ENCODE measurements around the gene FOXJ3.

Gene FOXJ3

DNA sequence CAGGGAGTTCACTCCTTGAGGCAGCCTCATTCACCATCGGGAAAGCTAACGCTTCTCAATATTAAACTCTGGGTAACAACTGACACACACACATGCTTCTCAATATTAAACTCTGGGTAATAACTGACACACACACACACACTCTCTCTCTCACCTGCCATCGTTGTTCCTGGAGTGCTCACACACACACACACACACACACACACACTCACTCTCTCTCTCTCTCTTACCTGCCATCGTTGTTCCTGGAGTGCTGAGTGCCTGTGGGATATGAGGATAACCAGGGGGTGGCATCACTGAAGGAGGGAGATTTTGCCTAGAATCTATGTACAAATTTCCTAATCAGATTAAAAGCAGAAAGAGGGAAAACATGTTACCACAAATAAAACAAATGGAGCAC, 153.3 kb downstream of the FOXJ3 start:
- TF ChIP-seq, protein P1, sequence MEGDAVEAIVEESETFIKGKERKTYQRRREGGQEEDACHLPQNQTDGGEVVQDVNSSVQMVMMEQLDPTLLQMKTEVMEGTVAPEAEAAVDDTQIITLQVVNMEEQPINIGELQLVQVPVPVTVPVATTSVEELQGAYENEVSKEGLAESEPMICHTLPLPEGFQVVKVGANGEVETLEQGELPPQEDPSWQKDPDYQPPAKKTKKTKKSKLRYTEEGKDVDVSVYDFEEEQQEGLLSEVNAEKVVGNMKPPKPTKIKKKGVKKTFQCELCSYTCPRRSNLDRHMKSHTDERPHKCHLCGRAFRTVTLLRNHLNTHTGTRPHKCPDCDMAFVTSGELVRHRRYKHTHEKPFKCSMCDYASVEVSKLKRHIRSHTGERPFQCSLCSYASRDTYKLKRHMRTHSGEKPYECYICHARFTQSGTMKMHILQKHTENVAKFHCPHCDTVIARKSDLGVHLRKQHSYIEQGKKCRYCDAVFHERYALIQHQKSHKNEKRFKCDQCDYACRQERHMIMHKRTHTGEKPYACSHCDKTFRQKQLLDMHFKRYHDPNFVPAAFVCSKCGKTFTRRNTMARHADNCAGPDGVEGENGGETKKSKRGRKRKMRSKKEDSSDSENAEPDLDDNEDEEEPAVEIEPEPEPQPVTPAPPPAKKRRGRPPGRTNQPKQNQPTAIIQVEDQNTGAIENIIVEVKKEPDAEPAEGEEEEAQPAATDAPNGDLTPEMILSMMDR (IDR thresholded peaks at IDR 0.05; ENCODE audit: extremely low read depth, missing control alignments) = no peak
- no peak for DNase-seq (ENCODE audit: low spot score)

DNA sequence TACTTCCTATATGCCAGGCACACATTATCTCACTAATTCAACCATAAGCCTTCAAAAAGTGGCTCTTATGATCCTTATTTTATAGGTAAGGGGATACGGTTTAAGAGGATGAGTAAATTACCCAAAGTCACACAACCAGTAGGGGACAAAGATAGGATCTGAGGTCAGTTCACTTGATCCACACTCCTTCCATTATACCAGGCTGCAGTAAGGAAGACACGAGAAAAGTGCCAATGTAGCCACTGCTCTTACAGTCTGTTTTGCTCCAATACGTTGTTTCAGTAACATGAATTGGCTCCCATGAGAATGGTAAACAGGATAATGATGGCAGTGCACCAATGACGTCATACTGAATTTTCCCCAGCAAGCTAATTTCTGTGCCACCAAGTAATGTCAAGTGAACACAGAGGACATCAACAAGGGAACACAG, 155.1 kb downstream of the FOXJ3 start:
- TF ChIP-seq, protein P1 (IDR thresholded peaks at IDR 0.05; ENCODE audit: extremely low read depth, missing control alignments) = no peak
- DNase-seq (ENCODE audit: low spot score) = no peak

DNA sequence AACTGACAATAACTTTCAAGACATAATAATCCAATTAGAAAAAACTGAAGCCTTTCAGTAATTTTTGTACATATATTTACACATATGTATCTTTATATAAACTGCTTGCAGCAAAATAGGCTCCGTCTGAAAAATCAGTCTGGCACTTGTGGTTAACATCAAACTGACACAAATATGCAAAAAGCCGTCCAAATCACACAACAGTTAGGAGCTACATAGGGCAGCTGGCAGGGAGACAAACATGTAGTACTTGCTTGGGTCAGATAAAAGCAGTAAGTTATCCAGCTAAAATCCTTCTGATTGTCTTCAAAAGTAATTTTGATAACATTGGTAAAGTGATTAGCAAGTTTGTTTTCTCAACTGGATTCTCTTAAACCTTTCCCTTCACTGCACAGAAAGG, 155.8 kb downstream of the FOXJ3 start:
- DNase-seq (ENCODE audit: low spot score) = no peak
- TF ChIP-seq, protein P1 (IDR thresholded peaks at IDR 0.05; ENCODE audit: extremely low read depth, missing control alignments) = no peak

DNA sequence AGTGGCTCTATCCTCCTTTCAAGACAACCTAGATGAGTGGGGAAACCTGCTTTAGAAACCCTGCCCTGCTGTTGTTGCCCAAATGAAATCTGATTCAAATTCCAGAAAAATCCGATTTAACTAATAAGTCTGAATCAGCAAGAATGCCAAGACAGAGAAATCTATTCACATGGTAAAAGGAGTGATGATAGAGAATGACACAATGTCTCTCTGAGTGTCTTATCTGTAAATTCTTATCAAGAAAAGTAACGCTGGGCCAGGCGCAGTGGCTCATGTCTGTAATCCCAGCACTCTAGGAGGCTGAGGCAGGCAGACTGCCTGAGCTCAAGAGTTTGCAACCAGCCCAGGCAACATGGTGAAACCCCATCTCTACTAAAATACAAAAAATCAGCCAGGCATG, 156.8 kb downstream of the FOXJ3 start:
- TF ChIP-seq, protein P1 (IDR thresholded peaks at IDR 0.05; ENCODE audit: extremely low read depth, missing control alignments) = no peak

DNA sequence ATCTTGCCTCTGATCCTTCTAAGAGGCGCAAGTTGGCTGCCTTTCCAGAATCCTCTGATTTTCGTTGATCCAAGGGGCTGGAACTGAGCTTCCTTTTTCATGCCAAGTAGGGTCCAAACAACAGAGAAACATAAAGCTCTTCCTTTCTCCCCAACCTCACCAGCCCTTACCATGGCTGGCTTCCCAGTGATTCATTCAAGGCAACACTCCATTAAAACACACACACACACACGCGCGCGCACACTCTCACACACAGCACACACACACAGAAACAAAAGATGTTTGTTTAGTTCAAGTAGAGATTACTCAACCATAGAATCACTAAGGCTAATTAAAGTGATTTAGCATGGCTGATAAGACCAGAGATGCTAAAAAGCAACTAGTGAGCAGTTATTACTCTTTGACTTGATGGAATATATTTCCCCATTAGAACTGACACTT, 157.5 kb downstream of the FOXJ3 start:
- no peak for DNase-seq (ENCODE audit: low spot score)
- TF ChIP-seq, protein P1 (IDR thresholded peaks at IDR 0.05; ENCODE audit: extremely low read depth, missing control alignments) = no peak

More for the DNA sequence above, 156.8 kb downstream of the FOXJ3 start:
- DNase-seq (ENCODE audit: low spot score) = no peak

DNA sequence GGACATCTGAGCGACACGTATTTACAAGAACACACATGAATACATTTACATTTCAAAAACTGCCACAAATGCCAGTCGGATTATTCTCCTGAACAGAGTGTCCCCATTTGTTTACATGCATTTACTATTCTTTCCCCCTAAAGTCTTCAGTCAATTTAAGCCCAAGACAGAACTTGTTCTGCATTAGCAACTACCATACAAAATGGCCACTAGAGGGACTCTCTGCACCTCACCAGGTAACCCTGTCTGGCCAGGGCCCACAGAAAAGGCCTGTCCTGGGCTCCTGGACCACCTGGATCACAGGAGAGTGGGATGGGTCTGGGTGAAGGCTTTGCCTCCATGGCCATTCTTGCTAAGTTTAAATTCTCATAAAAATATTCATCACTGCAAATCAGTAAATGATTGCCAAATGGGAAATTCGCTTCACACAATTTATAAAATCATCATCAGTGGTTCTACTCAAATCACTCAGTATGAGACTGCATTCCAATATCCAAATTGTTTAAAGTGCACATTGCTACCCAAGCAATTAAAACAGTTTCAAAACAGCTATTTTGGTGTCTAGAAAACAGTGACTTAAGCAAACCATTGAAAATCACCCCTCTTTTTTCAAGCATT, 158.0 kb downstream of the FOXJ3 start:
- TF ChIP-seq, protein P1 (IDR thresholded peaks at IDR 0.05; ENCODE audit: extremely low read depth, missing control alignments) = peak; percentile 45
- peak; percentile 74 for DNase-seq (ENCODE audit: low spot score)

DNA sequence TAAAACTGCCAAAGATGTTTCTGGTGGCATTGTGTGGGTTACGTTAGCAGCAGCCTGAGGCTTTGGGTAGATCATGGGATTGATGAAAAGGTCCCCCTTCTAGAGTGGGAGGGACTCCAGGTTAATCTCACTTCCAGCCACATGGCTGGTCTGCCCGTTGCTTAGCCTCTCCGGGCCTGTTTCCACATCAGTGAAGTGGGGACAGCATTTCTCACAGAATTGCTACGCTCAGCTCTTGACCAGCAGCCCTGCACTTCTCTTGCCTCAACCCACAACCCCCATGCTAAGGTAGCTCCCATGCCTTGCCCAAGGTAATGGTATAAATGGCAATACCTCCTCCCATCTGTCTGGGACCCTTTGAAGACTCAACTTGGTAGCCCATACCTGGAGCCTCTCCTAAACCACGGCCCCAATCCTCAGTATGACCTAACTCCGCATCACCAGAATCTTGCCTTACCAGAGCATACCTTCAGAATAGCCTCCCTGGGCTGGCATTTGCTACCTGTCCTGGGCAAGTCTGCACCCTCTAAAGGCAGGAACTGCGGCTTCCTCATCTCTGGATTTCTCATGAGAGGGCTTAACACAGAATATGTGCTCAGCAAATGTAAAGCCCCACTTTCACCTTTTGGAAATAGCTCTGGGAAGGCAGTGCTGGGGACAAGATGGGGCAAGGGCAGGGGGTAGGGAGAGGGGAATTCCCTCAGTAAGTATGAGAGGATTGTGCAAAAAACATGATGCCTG, 159.6 kb downstream of the FOXJ3 start:
- TF ChIP-seq, protein P1 (IDR thresholded peaks at IDR 0.05; ENCODE audit: extremely low read depth, missing control alignments) = no peak
- no peak for DNase-seq (ENCODE audit: low spot score)

Data from GM20000 (cell line).